ENCODE measurements around the gene PGM1.

DNA sequence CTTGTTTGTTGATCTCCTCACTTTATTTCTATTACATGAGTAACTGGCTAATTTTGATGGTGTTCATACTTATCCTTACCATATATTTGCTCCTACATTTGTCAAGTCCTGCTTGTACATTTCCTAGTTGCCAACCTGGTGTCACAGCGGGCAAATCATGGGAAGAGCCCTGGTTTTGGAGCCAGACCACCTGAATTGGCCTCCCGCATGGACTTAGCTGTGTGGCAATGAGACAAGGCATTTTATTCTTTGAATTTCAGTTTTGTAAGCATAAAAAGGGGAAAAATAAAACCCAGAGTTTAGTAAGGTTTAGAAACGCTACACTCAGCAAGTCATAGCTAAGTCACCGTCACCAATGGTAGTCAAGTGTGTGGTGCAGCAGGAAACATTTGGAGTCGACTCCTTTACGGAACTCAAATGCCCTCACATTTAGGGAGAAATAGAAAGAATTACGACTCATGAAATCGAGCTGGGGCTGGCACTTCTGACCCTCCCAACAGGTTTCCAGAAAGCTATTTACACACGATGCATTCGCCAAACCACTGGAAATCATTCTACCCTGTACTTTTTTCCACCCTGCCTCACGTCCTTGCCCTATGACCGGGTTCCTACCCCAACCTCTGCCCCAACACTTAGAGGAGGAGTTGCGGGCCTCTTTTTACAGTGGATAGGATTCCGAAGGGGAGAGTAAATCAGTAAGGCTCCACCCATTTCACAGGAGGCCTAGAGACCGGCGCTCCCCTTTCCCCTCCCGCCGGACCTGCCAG lies 492 bp upstream of the PGM1 start:
- TF ChIP-seq, protein P1, sequence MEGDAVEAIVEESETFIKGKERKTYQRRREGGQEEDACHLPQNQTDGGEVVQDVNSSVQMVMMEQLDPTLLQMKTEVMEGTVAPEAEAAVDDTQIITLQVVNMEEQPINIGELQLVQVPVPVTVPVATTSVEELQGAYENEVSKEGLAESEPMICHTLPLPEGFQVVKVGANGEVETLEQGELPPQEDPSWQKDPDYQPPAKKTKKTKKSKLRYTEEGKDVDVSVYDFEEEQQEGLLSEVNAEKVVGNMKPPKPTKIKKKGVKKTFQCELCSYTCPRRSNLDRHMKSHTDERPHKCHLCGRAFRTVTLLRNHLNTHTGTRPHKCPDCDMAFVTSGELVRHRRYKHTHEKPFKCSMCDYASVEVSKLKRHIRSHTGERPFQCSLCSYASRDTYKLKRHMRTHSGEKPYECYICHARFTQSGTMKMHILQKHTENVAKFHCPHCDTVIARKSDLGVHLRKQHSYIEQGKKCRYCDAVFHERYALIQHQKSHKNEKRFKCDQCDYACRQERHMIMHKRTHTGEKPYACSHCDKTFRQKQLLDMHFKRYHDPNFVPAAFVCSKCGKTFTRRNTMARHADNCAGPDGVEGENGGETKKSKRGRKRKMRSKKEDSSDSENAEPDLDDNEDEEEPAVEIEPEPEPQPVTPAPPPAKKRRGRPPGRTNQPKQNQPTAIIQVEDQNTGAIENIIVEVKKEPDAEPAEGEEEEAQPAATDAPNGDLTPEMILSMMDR (IDR thresholded peaks at IDR 0.05): no peak
- no peak for TF ChIP-seq POLR2AphosphoS5 (IDR thresholded peaks at IDR 0.05)

Data from stomach (tissue), 4 donors.